Right lobe of liver (tissue), 6 donors: ENCODE results near the gene CDH13. TPM values are rescaled to one million over a fixed set of nuclear protein-coding genes. Genes with fewer than 3 reads are reported as not detected.

Source experiments
- ATAC-seq, 4 donors: fragments of 200-7000 bp; cut with Tn5 transposase; one replicate each; pipeline ENCODE4 v1.9.1; 2020; ENCODE audit warnings: mild to moderate bottlenecking in 4 of 4, moderate library complexity in 4 of 4
- DNase-seq, 3 donors: peaks; one replicate each; pipeline ENCODE4 v3.0.0-alpha.2; 2020
- H3K27ac ChIP-seq, 3 donors: fragments of 200-600 bp; one replicate each; pipeline ENCODE4 v1.8.0; 2022
- H3K27me3 ChIP-seq, 2 donors: fragments of 200-600 bp; one replicate each; pipeline ENCODE4 v1.8.0; 2022
- H3K36me3 ChIP-seq, 4 donors: fragments of 200-600 bp; sonication (generic) in 1 of 4; one replicate each; pipeline versions ENCODE4 v1.5.1 to v1.8.0; 2017 to 2022; ENCODE audit warnings: control low read depth in 1 of 4
- H3K4me1 ChIP-seq, 4 donors: fragments of 200-600 bp; sonication (generic) in 1 of 4; one replicate each; pipeline versions ENCODE4 v1.5.1 to v1.8.0; 2017 to 2022; ENCODE audit warnings: control low read depth in 1 of 4
- H3K4me3 ChIP-seq, 3 donors: fragments of 200-600 bp; one replicate each; pipeline ENCODE4 v1.8.0; 2022
- H3K9me3 ChIP-seq, 4 donors: fragments of 200-600 bp; sonication (generic) in 1 of 4; one replicate each; pipeline versions ENCODE4 v1.5.1 to v1.8.0; 2017 to 2022; ENCODE audit warnings: control low read depth in 1 of 4
- CTCF ChIP-seq, 4 donors: fragments of 200-600 bp in 3 of 4; fragments of 450-650 bp in 1 of 4; IDR thresholded peaks; one replicate each; pipeline versions ENCODE4 v1.5.1 to v1.8.0; 2016 to 2022; ENCODE audit warnings: antibody characterized with exemption in 4 of 4, mild to moderate bottlenecking in 2 of 4
- POLR2A ChIP-seq: fragments of 450-650 bp; IDR thresholded peaks from one replicate; pipeline ENCODE4 v1.6.1; 2017; ENCODE audit warnings: antibody characterized with exemption, mild to moderate bottlenecking
- WGBS: methylation state at CpG from one replicate; pipeline ENCODE4 v1.1.6; 2018; ENCODE audit warnings: low coverage, low lambda C conversion rate; ENCODE audit not compliant: insufficient coverage; ENCODE audit errors: missing lambda C conversion rate; 5-methylcytosine and 5-hydroxymethylcytosine counted together
- intact Hi-C, 2 donors: fragments of 100-400 bp; cut with DNase I; formaldehyde crosslinking; loops; one replicate each; pipeline versions ENCODE4 v1.11.2 to v1.14.1; 2022
- total RNA-seq, 6 experiments: library from RNA; depleted of rRNA in 2 of 6; stranded (reverse); fragments of >200 nt in 2 of 6; fragmentation: NEBNext Ultra II Directional in 3 of 6; extraction: Animal tissue kit (Norgen Biotek cat#: 25700) in 3 of 6; gene quantifications; one replicate each; pipeline versions ENCODE4 v1.1.0 to v1.2.4, GENCODE V29; 2016 to 2023
- donor health status: DM: no; HTN: yes; CAD: no.
- donor health status: DM: no; HTN: no; CAD: no.
- donor health status: DM: no; HTN: no; CAD: no.
- donor health status: DM: no; HTN: yes; CAD: no.
- donor health status: DM: no; HTN: yes; CAD: no.

CDH13 gene
- total RNA-seq, 6 experiments from 2014 or later = 0.13 to 4.6 (median 0.49) TPM

- Histone ChIP-seq H3K9me3 (no peaks in the 10 kb centered on the region), H3K27me3 (no peaks in the 10 kb centered on the region), H3K27ac (no peak overlapping the region), H3K4me1 (no peaks in the 10 kb centered on the region), H3K36me3 (no peaks in the 10 kb centered on the region), H3K4me3 (no peak overlapping the region)
- intact Hi-C loops = no loop called here
- TF ChIP-seq CTCF (IDR thresholded peaks at IDR 0.05) = no peak
- TF ChIP-seq POLR2A = no peak
- DNase-seq (no peak), ATAC-seq (no peak)
- 30% methylated on average over 3 of the region's 3 CpGs for WGBS
Measured at GRCh38 chr16:83721676-83722075, 1094.9 kb downstream of the CDH13 start.

- Histone ChIP-seq H3K9me3 (no peaks in the 10 kb centered on the region), H3K27me3 (no peaks in the 10 kb centered on the region), H3K36me3 (no peaks in the 10 kb centered on the region), H3K4me3 (no peak overlapping the region), H3K4me1 (no peaks in the 10 kb centered on the region), H3K27ac (no peak overlapping the region)
- intact Hi-C loops = no loop called here
- DNase-seq (no peak), ATAC-seq (no peak)
- 44% methylated on average over 6 of the region's 6 CpGs for WGBS
- TF ChIP-seq CTCF (IDR thresholded peaks at IDR 0.05) (no peak), POLR2A (no peak)
Measured at GRCh38 chr16:83722456-83723183, 1095.9 kb downstream of the CDH13 start.

- DNase-seq = no peak
- intact Hi-C loops = no loop called here
- no peaks in the 10 kb centered on the region for H3K27me3 ChIP-seq
- H3K9me3 ChIP-seq = no peaks in the 10 kb centered on the region
- no peak for TF ChIP-seq CTCF (IDR thresholded peaks at IDR 0.05)
- no peak for TF ChIP-seq POLR2A
- no peaks in the 10 kb centered on the region for H3K36me3 ChIP-seq
- H3K4me1 ChIP-seq = no peaks in the 10 kb centered on the region
- no peak overlapping the region for H3K4me3 ChIP-seq
- H3K27ac ChIP-seq = no peak overlapping the region
- 31% methylated on average over 3 of the region's 3 CpGs for WGBS
- ATAC-seq = no peak
Measured at GRCh38 chr16:83723244-83723643, 1096.5 kb downstream of the CDH13 start.

GRCh38 chr16:83723901-83724300 is 1097.1 kb downstream of the CDH13 start:
- Histone ChIP-seq H3K4me1 (no peaks in the 10 kb centered on the region), H3K27ac (no peak overlapping the region), H3K9me3 (no peaks in the 10 kb centered on the region), H3K36me3 (no peaks in the 10 kb centered on the region), H3K27me3 (no peaks in the 10 kb centered on the region), H3K4me3 (no peak overlapping the region)
- intact Hi-C loops = no loop called here
- 56% methylated on average over 2 of the region's 2 CpGs for WGBS
- DNase-seq = no peak
- ATAC-seq = no peak
- TF ChIP-seq POLR2A (no peak), CTCF (IDR thresholded peaks at IDR 0.05) (no peak)
